ENCODE data around the gene SETD5. TPM values are rescaled to one million over a fixed set of nuclear protein-coding genes. Genes with fewer than 3 reads are reported as not detected.

Gene SETD5
- total and polyA plus RNA-seq, 2 of the 8 experiments (the other 6 are each of a cell fraction or from before 2014, with no cell fraction given): 108 to 234 TPM

DNA sequence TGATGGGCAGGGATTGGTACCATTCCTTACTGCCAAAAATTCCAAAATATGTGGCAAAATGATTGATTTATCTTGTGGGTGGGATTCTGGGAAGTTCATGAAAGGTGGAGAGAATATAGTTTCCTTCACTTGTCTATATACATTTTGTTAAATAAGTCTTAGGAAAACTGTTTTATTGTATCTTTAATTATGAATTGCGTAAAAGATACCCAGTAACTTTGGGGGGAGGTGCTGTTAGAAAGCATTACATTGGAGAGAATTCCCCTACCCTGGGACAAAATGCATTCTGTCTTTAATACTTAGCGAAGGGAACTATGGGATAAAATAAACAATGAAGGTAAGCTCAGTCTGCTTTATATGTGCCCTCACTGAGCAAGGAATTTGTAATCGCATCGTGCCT is 4.6 kb downstream of the SETD5 start:
- TF ChIP-seq, protein P1, sequence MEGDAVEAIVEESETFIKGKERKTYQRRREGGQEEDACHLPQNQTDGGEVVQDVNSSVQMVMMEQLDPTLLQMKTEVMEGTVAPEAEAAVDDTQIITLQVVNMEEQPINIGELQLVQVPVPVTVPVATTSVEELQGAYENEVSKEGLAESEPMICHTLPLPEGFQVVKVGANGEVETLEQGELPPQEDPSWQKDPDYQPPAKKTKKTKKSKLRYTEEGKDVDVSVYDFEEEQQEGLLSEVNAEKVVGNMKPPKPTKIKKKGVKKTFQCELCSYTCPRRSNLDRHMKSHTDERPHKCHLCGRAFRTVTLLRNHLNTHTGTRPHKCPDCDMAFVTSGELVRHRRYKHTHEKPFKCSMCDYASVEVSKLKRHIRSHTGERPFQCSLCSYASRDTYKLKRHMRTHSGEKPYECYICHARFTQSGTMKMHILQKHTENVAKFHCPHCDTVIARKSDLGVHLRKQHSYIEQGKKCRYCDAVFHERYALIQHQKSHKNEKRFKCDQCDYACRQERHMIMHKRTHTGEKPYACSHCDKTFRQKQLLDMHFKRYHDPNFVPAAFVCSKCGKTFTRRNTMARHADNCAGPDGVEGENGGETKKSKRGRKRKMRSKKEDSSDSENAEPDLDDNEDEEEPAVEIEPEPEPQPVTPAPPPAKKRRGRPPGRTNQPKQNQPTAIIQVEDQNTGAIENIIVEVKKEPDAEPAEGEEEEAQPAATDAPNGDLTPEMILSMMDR (IDR thresholded peaks at IDR 0.05; ENCODE audit: control extremely low read depth in 1 of 3, insufficient read depth in 1 of 3, low read depth in 1 of 3, low read length in 3 of 3): no peak
- TF ChIP-seq, protein P2, sequence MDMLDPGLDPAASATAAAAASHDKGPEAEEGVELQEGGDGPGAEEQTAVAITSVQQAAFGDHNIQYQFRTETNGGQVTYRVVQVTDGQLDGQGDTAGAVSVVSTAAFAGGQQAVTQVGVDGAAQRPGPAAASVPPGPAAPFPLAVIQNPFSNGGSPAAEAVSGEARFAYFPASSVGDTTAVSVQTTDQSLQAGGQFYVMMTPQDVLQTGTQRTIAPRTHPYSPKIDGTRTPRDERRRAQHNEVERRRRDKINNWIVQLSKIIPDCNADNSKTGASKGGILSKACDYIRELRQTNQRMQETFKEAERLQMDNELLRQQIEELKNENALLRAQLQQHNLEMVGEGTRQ (IDR thresholded peaks at IDR 0.05; ENCODE audit: low read length): no peak
- H2AFZ ChIP-seq (ENCODE audit: low read length): no peak overlapping the region
- ChIA-PET CTCF (ENCODE audit: partially characterized antibody) (interaction anchor here (1.2 kb wide), 1 partner anchor 39 kb away, joined by 4 read pairs; the partner anchor contains the start of gene THUMPD3), POLR2A (ENCODE audit: partially characterized antibody) (interaction anchor here (0.5 to 4.1 kb wide), 9 partner anchors 8 to 49 kb away, joined by 3 to 80 read pairs (median 5); no protein-coding TSS in a partner anchor)
- H2BK5ac ChIP-seq (ENCODE audit: low read depth, low read length): no peak overlapping the region
- no peak overlapping the region for H3K14ac ChIP-seq (ENCODE audit: insufficient read length)
- H4K5ac ChIP-seq (ENCODE audit: insufficient read length, low read depth, low read length): peak overlapping the region; percentile 10
- H2BK12ac ChIP-seq (ENCODE audit: low read depth, low read length): no peak overlapping the region
- peak overlapping the region; percentile 78 to 89 for H3K4me2 ChIP-seq (ENCODE audit: insufficient read depth in 1 of 2, low read depth in 2 of 2, low read length in 2 of 2)
- H3K23me2 ChIP-seq (ENCODE audit: low read depth, low read length): peaks cover 11% of the 10 kb centered on the region
- no peak overlapping the region for H4K91ac ChIP-seq (replicated peaks; ENCODE audit: insufficient read length, low read length)
- no peaks in the 10 kb centered on the region for H3K79me1 ChIP-seq (ENCODE audit: low read depth, low read length)
- H3K36me3 ChIP-seq (ENCODE audit: control insufficient read depth in 2 of 4, insufficient read depth in 4 of 4, low read length in 3 of 4): no peaks in the 10 kb centered on the region
- no peaks in the 10 kb centered on the region for H3K27me3 ChIP-seq (replicated peaks in 1 of 4; ENCODE audit: control insufficient read depth in 3 of 4, extremely low read depth in 1 of 4, insufficient read depth in 3 of 4, low read length in 3 of 4)
- H3K18ac ChIP-seq (ENCODE audit: extremely low read depth, low read length): no peak overlapping the region
- H3K9me3 ChIP-seq (ENCODE audit: insufficient read depth in 2 of 2, low read depth in 1 of 2, low read length in 1 of 2): no peaks in the 10 kb centered on the region
- FAIRE-seq: no peak
- no peak overlapping the region for H2AK5ac ChIP-seq (ENCODE audit: low read depth, low read length)
- H2BK15ac ChIP-seq (ENCODE audit: low read length): no peak overlapping the region
- no peak for DNase-seq (ENCODE audit: low read depth in 1 of 2, low spot score in 2 of 2)
- peaks cover 82 to 93% of the 10 kb centered on the region in 2 experiments for H3K79me2 ChIP-seq (ENCODE audit: control insufficient read depth in 1 of 2, insufficient read depth in 2 of 2, low read length in 2 of 2)
- H2BK20ac ChIP-seq (ENCODE audit: low read length): no peak overlapping the region
- no peak overlapping the region for H3K4ac ChIP-seq (replicated peaks; ENCODE audit: insufficient read length, low read depth, low read length)
- peak overlapping the region in 3 of 4 experiments; percentile 20 to 99 (median 26); a peak in 5 of 8 replicates for H3K4me3 ChIP-seq (ENCODE audit: extremely low read depth in 1 of 4, insufficient read depth in 2 of 4, low read depth in 3 of 4, low read length in 4 of 4)
- no peak overlapping the region for H3K56ac ChIP-seq (replicated peaks; ENCODE audit: insufficient read length, low read depth, low read length)
- H4K8ac ChIP-seq (ENCODE audit: extremely low read depth, insufficient read depth, low read length): no peak overlapping the region
- peak overlapping the region; percentile 50; the same call in 1 of the 2 replicates for H3K27ac ChIP-seq (ENCODE audit: low read depth, low read length)
- peaks cover 4 to 31% (median 14%) of the 10 kb centered on the region in 4 experiments; a peak in 5 of 7 replicates for H3K4me1 ChIP-seq (replicated peaks in 1 of 4; ENCODE audit: control insufficient read depth in 3 of 4, insufficient read depth in 4 of 4, low read length in 3 of 4)
- H4K20me1 ChIP-seq (replicated peaks in 1 of 2; ENCODE audit: control insufficient read depth in 1 of 2, insufficient read depth in 2 of 2, low read length in 2 of 2): peaks cover 14% of the 10 kb centered on the region in 2 experiments
- H3K9ac ChIP-seq (replicated peaks in 1 of 4; ENCODE audit: extremely low read depth in 1 of 4, low read depth in 3 of 4, low read length in 3 of 4): peak overlapping the region in 1 of 4 experiments; percentile 31; a peak in 1 of 7 replicates
- no peak overlapping the region for H2BK120ac ChIP-seq (replicated peaks; ENCODE audit: low read depth, low read length)
- WGBS, 2 experiments (ENCODE audit: extremely low coverage in 1 of 2, insufficient coverage in 1 of 2, insufficient read length in 1 of 2, insufficient replicate concordance in 2 of 2, low coverage in 1 of 2, low lambda C conversion rate in 2 of 2, missing lambda C conversion rate in 1 of 2): 23% methylated on average over 4 of the region's 4 CpGs; no CpG with 5 or more reads in 1 of the 2 experiments
- H3K23ac ChIP-seq (ENCODE audit: insufficient read length): no peak overlapping the region

All from H1 (cell line).